ENCODE results near the gene ELMO2.
"Not testable (repeated sequence)": the region's sequence is repeated elsewhere in the genome, so short reads cannot be mapped to it uniquely, and the experiment has no call there.

Gene ELMO2

DNA sequence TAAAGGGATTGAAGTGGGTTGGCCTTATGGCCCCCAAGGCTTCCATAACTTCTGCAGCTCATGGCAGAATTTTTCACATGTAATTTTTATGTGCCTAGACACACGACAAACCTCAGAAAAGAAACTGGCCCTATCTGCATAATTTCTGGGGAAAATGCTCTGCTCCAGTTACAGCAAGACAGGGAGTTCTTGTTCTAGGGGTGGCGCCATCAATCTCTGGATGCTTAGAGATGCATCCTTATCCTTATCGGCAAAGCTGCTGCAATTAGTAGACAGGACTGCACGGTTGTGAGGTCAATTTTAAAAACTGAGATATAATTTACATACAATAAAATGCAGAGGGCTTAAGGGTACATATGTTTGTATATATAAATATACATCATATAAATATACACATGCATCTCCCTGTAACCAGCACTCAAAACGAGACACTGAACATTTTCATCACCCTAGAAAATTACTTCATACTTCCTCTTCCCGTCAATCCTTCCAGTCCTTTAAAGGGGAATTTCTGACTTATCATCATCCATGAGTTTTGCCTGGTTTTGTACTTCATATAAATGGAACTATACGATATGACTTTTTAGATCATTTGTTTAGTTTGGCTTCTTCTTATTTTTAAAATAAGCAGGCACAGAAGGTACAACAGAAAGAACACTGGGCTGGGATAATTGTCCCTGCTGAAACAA, 10.2 kb downstream of the ELMO2 start:
- Mint-ChIP-seq H3K27me3 (no peaks in the 10 kb centered on the region), H3K27ac (no peak overlapping the region), H3K4me3 (no peak overlapping the region), H3K4me1 (ENCODE audit: low read depth) (peaks cover 58% of the 10 kb centered on the region), H3K9me3 (no peaks in the 10 kb centered on the region), H3K36me3 (ENCODE audit: low read depth) (peaks cover 45% of the 10 kb centered on the region)
- intact Hi-C loops (cut with micrococcal nuclease) = no loop called here

- intact Hi-C loops (cut with micrococcal nuclease) = no loop called here
- no peak overlapping the region for H3K27ac Mint-ChIP-seq
- peaks cover 47% of the 10 kb centered on the region for H3K4me1 Mint-ChIP-seq (ENCODE audit: low read depth)
- H3K4me3 Mint-ChIP-seq = no peak overlapping the region
- peaks cover 54% of the 10 kb centered on the region for H3K36me3 Mint-ChIP-seq (ENCODE audit: low read depth)
- no peaks in the 10 kb centered on the region for H3K27me3 Mint-ChIP-seq
- no peaks in the 10 kb centered on the region for H3K9me3 Mint-ChIP-seq
Measured at GRCh38 chr20:46394872-46395760, 11.3 kb downstream of the ELMO2 start.

DNA sequence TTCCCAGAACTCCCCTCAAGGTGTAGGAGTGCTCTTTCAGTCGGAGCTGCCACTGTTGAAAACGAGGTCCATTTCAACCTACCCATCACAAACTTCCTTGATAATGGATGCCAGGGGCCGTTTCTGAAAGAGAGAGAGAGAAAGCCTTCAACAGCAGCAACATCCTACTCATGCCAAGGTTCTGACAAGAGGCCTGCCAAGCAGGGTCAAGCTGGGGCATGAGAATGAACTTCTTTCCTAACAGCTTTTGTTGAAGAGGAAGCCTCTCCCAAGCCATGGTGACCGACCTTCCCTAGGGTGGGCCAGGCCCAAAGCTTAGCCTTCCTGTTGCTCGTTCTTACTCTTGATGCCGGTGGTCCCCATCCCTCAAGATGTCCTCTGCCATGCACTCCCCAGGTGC, 12.4 kb downstream of the ELMO2 start:
- Mint-ChIP-seq H3K27ac (no peak overlapping the region), H3K36me3 (ENCODE audit: low read depth) (peaks cover 63% of the 10 kb centered on the region), H3K27me3 (no peaks in the 10 kb centered on the region), H3K4me3 (no peak overlapping the region), H3K4me1 (ENCODE audit: low read depth) (peaks cover 38% of the 10 kb centered on the region), H3K9me3 (no peaks in the 10 kb centered on the region)
- intact Hi-C loops (cut with micrococcal nuclease) = no loop called here

- Mint-ChIP-seq H3K9me3 (no peaks in the 10 kb centered on the region), H3K27me3 (no peaks in the 10 kb centered on the region), H3K4me3 (no peak overlapping the region), H3K36me3 (ENCODE audit: low read depth) (peaks cover 94% of the 10 kb centered on the region), H3K27ac (no peak overlapping the region), H3K4me1 (ENCODE audit: low read depth) (no peaks in the 10 kb centered on the region)
- intact Hi-C loops (cut with micrococcal nuclease) = no loop called here
Measured at GRCh38 chr20:46388937-46389336, 17.5 kb downstream of the ELMO2 start.

DNA sequence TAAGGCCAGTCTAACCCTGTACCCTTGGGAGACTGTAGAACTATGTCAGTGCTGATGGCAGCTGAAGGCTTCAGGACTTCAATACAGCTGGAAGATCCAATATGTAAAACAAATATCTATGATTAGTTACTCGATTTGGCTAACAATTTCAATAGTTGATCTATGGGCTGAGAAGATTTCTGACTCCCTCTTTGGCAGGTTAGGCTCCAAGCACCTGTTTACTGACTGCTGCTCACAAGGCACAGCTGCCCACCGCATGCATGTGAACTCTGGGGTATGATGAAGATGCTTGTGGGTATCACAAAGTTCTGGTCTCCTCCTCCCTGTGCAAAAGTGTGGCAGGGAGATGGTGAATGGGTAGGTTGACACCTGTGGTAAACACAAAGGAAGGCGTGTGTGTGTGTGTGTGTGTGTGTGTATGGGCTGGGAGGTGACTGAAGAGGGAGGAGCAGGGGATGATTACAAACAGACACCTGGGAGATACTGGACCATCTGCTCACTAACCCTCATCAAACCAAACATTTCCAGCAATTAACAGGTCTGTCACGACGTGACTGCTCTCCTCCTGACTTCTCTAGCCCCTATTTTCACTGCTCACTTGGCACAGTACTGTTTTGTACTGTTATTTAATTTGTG, 18.1 kb downstream of the ELMO2 start:
- Mint-ChIP-seq H3K27ac (no peak overlapping the region), H3K4me3 (no peak overlapping the region), H3K36me3 (ENCODE audit: low read depth) (peaks cover 92% of the 10 kb centered on the region), H3K4me1 (ENCODE audit: low read depth) (no peaks in the 10 kb centered on the region), H3K27me3 (no peaks in the 10 kb centered on the region), H3K9me3 (no peaks in the 10 kb centered on the region)
- intact Hi-C loops (cut with micrococcal nuclease) = no loop called here

DNA sequence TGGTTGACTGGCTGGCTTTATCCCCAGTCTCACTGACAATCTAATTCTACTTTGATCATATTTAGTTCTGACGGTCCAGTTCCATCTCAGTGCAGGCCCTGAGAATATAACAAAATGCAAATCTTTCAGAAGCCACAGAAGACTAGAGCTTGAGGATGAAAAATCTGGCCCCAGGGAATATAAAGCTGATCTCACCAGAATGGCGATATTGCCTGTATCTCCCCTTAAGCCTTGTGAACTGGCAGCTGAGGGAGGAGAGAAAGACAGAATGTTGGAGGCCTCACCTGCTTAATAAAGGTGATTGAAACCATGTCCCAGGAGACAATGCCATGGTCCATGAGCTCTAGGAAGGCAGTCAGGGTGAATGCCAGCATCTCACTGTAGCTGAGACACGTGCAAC, 19.4 kb downstream of the ELMO2 start:
- peaks cover 88% of the 10 kb centered on the region for H3K36me3 Mint-ChIP-seq (ENCODE audit: low read depth)
- H3K27ac Mint-ChIP-seq; intact Hi-C loops (cut with micrococcal nuclease); H3K4me1 Mint-ChIP-seq (ENCODE audit: low read depth); H3K4me3 Mint-ChIP-seq; H3K27me3 Mint-ChIP-seq; H3K9me3 Mint-ChIP-seq: not testable (repeated sequence)

DNA sequence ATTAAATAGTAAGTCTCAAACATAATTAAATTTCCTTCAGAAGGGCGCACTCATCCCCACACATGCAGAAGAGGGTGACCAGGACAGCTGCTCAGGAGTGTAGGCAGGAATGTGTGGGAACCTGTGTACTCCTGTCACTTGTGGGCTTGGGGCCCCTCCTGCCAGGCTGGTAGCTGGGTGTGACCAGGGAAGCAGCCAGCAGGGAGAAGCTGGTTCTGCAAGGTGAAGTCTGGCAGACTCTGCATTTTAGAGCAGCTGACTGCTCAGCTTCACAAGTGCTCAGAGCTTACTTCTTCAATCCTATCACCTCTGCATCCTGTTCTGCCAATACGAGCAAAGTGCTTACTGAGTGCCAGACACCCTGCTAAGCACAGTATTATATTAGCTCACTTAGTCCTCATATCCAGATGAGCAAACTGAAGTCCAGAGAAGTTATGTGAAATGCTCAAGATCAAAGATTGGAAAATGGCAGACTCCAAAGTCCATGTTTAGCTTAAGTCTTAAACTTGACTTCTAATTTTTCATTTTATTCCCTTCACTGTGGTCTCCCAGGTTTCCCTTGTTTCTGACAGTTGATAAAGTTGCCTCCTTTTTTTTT, 27.9 kb downstream of the ELMO2 start:
- H3K27me3 Mint-ChIP-seq = no peaks in the 10 kb centered on the region
- peaks cover 91% of the 10 kb centered on the region for H3K36me3 Mint-ChIP-seq (ENCODE audit: low read depth)
- H3K4me1 Mint-ChIP-seq (ENCODE audit: low read depth) = peaks cover 12% of the 10 kb centered on the region
- no peak overlapping the region for H3K4me3 Mint-ChIP-seq
- H3K9me3 Mint-ChIP-seq = no peaks in the 10 kb centered on the region
- H3K27ac Mint-ChIP-seq = no peak overlapping the region
- intact Hi-C loops (cut with micrococcal nuclease) = no loop called here

- Mint-ChIP-seq H3K36me3 (ENCODE audit: low read depth) (peaks cover 93% of the 10 kb centered on the region), H3K9me3 (no peaks in the 10 kb centered on the region), H3K27me3 (no peaks in the 10 kb centered on the region), H3K4me3 (no peak overlapping the region), H3K4me1 (ENCODE audit: low read depth) (peaks cover 12% of the 10 kb centered on the region), H3K27ac (no peak overlapping the region)
- intact Hi-C loops (cut with micrococcal nuclease) = no loop called here
Measured at GRCh38 chr20:46377518-46377917, 28.9 kb downstream of the ELMO2 start.

DNA sequence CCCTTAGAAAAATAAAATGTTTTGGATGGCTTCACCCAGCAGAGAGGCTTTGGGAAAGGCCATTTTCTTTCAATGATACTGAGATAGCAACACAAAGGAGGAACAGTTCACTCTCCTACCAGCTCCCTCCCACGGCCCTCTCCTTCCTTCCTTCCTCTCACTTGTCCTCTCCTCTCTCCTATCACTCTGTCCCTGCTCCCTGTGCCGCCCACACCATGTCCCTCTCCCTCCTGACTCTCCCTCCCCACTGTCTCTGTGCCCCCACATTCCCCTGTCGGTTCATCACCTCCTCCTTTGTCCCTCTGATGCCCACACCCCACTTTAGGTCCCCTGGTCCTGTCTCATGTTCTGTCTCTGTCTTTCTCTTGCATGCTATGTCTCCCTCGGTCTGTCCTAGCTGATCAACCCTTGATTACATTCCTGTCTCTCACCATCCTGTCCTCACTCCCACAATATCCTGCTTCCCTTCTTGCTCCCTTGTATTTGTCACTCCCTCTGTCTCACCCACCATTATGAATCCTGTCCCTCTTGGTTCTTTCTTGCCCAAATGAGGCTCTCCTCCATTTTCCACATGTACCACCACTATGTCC, 30.1 kb downstream of the ELMO2 start:
- intact Hi-C loops (cut with micrococcal nuclease) = no loop called here
- Mint-ChIP-seq H3K9me3 (no peaks in the 10 kb centered on the region), H3K27ac (no peak overlapping the region), H3K36me3 (ENCODE audit: low read depth) (peaks cover 94% of the 10 kb centered on the region), H3K4me1 (ENCODE audit: low read depth) (peaks cover 12% of the 10 kb centered on the region), H3K4me3 (no peak overlapping the region), H3K27me3 (no peaks in the 10 kb centered on the region)

DNA sequence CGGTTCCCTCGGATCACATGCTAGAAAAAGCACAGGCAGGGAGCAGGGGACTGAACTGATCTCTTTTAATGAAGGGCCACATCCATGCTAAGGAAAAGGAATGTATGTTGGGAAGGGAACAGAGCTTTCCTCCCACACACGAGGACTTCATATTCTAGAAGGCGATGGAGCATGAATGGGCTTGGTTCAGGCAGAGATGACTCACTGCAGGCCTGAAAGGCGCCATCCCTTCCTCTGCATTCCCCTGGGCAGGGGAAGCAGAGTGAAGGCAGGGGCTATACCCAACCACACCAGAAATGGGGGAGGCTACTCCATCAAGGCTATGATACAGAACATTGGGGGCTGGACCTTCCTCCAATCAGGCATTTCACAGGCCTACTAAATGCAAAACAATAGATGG, 30.6 kb downstream of the ELMO2 start:
- peaks cover 97% of the 10 kb centered on the region for H3K36me3 Mint-ChIP-seq (ENCODE audit: low read depth)
- intact Hi-C loops (cut with micrococcal nuclease) = no loop called here
- peaks cover 12% of the 10 kb centered on the region for H3K4me1 Mint-ChIP-seq (ENCODE audit: low read depth)
- no peaks in the 10 kb centered on the region for H3K9me3 Mint-ChIP-seq
- no peaks in the 10 kb centered on the region for H3K27me3 Mint-ChIP-seq
- no peak overlapping the region for H3K4me3 Mint-ChIP-seq
- H3K27ac Mint-ChIP-seq = no peak overlapping the region

DNA sequence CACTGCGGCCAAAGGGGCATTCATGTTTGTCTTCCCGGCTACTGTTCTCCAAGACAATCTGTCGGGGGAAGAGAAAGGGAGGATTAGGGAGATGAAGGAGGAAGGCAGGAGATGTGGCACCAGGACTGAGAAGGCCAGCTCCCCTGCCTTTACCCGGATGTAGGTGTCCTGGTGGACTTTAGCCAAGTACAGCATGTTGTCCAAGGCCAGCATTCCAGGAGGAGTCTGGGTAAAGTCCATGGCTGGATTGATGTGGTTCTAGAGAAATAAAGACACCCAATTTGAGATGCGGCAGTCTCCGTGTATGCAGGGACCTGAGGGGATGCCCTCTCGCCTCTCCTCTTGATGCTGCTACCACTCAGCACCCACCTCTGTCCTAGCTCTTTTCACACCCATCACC, 32.0 kb downstream of the ELMO2 start:
- Mint-ChIP-seq H3K36me3 (ENCODE audit: low read depth) (peaks cover 97% of the 10 kb centered on the region), H3K4me1 (ENCODE audit: low read depth) (peaks cover 12% of the 10 kb centered on the region), H3K27ac (no peak overlapping the region), H3K4me3 (no peak overlapping the region), H3K9me3 (no peaks in the 10 kb centered on the region), H3K27me3 (no peaks in the 10 kb centered on the region)
- intact Hi-C loops (cut with micrococcal nuclease) = no loop called here

DNA sequence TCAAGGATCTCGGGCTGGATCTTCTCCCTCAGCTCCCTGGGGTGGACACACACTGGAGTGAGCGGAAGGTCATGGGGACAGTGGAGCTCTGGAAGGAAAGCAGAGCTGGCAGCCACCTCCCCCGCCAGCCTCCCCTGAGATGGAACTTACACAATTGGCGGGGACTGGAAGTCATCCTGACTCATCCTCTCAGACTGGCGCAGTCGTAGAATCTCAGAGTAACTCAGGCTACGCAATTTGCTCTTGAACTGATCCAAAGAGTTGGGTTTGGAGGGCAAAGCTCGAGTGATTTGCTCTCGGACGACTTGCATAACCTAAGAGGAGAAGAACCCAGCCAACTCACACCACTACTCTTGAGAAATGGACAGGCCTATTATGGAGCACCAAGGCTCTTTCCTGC, 34.8 kb downstream of the ELMO2 start:
- Mint-ChIP-seq H3K4me3 (no peak overlapping the region), H3K27me3 (no peaks in the 10 kb centered on the region), H3K27ac (no peak overlapping the region), H3K36me3 (ENCODE audit: low read depth) (peaks cover 100% of the 10 kb centered on the region), H3K4me1 (ENCODE audit: low read depth) (peaks cover 11% of the 10 kb centered on the region), H3K9me3 (no peaks in the 10 kb centered on the region)
- intact Hi-C loops (cut with micrococcal nuclease) = no loop called here

DNA sequence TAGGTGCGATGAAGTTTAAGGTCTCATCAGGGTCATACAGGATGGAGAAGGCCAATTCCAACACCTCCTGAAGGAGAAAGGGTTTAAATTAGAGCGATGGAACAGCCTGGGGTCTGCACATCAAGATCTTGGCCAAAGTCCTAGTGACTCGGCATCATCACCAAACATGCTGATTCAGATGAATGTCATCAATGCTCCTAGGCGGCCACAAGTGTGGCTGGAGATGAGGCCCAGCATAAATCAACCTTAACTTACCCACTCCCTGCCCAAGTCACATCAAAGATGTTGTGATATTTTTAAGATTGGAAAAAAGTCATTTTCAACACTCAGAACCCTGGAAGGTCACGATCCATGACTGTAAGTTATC, 37.5 kb downstream of the ELMO2 start:
- peaks cover 91% of the 10 kb centered on the region for H3K36me3 Mint-ChIP-seq (ENCODE audit: low read depth)

More for the DNA sequence above, 37.5 kb downstream of the ELMO2 start:
- no peak overlapping the region for H3K27ac Mint-ChIP-seq
- H3K27me3 Mint-ChIP-seq = no peaks in the 10 kb centered on the region
- no peak overlapping the region for H3K4me3 Mint-ChIP-seq
- intact Hi-C loops (cut with micrococcal nuclease) = no loop called here
- H3K4me1 Mint-ChIP-seq (ENCODE audit: low read depth) = peaks cover 1% of the 10 kb centered on the region
- no peaks in the 10 kb centered on the region for H3K9me3 Mint-ChIP-seq
